HEK293 (cell line): ENCODE results near the gene KIAA1614.

ENCODE experiments used
- CTCF ChIA-PET: fragments of 350-600 bp; formaldehyde crosslinking; extraction: SDS; loops from one replicate; lab custom pipeline; 2021; ENCODE audit warnings: antibody characterized with exemption; lab: Yijun Ruan, JAX
- POLR2A ChIA-PET: fragments of 300-600 bp; formaldehyde crosslinking; extraction: SDS; loops from one replicate; lab custom pipeline; 2020; ENCODE audit warnings: antibody characterized with exemption, inconsistent platforms; lab: Yijun Ruan, JAX
- H3K27ac ChIP-seq: fragments of 200-500 bp; sonication (Bioruptor generic); 2 replicates; pipeline ENCODE4 v1.5.1; 2014; ENCODE audit warnings: low read depth, low read length, control low read depth, inconsistent platforms; ENCODE audit errors: extremely low read depth
- H3K36me3 ChIP-seq, 2 experiments: fragments of 200-500 bp in 1 of 2; sonication (Bioruptor generic) in 1 of 2; 1 replicate in 1 of 2; 2 replicates in 1 of 2; pipeline ENCODE4 v1.5.1; 2014 to 2017; ENCODE audit warnings: inconsistent platforms in 2 of 2, low read length in 2 of 2; ENCODE audit not compliant: control insufficient read depth in 2 of 2, insufficient read depth in 1 of 2
- H3K4me1 ChIP-seq: fragments of 200-500 bp; sonication (Bioruptor generic); 2 replicates; pipeline ENCODE4 v1.5.1; 2014; ENCODE audit warnings: mild to moderate bottlenecking, low read length, inconsistent platforms; ENCODE audit not compliant: control insufficient read depth, insufficient read depth
- H3K4me3 ChIP-seq: 2 replicates; pipeline ENCODE4 v1.5.1; 2011; ENCODE audit warnings: low read depth, mild to moderate bottlenecking, control low read depth, low read length, moderate library complexity
- H3K9me3 ChIP-seq: fragments of 200-500 bp; sonication (Bioruptor generic); 2 replicates; pipeline ENCODE4 v1.5.1; 2014; ENCODE audit warnings: low read depth, low read length, inconsistent platforms; ENCODE audit not compliant: control insufficient read depth, insufficient read depth
- BCL11B ChIP-seq: fragments of 450-650 bp; formaldehyde crosslinking; IDR thresholded peaks from 2 replicates; pipeline ENCODE4 v1.5.1; 2016; ENCODE audit warnings: low read depth, missing biosample characterization, missing genetic modification characterization
- FEZF1 ChIP-seq: fragments of 450-650 bp; formaldehyde crosslinking; IDR thresholded peaks from 2 replicates; pipeline ENCODE4 v1.5.1; 2016; ENCODE audit warnings: missing biosample characterization, missing genetic modification characterization
- GLI2 ChIP-seq: fragments of 450-650 bp; formaldehyde crosslinking; IDR thresholded peaks from 2 replicates; pipeline ENCODE4; 2017; ENCODE audit warnings: missing biosample characterization, missing genetic modification characterization, low read depth, borderline replicate concordance
- OSR2 ChIP-seq: fragments of 450-650 bp; formaldehyde crosslinking; IDR thresholded peaks from 2 replicates; pipeline ENCODE4 v1.5.1; 2016; ENCODE audit warnings: missing biosample characterization, missing genetic modification characterization
- PRDM4 ChIP-seq: fragments of 450-650 bp; formaldehyde crosslinking; IDR thresholded peaks from 2 replicates; pipeline ENCODE4 v1.5.1; 2017; ENCODE audit warnings: missing biosample characterization, missing genetic modification characterization
- PRDM6 ChIP-seq: fragments of 450-650 bp; formaldehyde crosslinking; IDR thresholded peaks from 2 replicates; pipeline ENCODE4 v1.5.1; 2017; ENCODE audit warnings: missing biosample characterization, missing genetic modification characterization
- SP3 ChIP-seq: fragments of 450-650 bp; formaldehyde crosslinking; IDR thresholded peaks from 2 replicates; pipeline ENCODE4 v1.5.1; 2016; ENCODE audit warnings: missing biosample characterization, missing genetic modification characterization
- ZBTB11 ChIP-seq: fragments of 450-650 bp; formaldehyde crosslinking; conservative IDR thresholded peaks from 2 replicates; pipeline ENCODE4 v1.5.1; 2016; ENCODE audit warnings: low read depth, missing biosample characterization, missing genetic modification characterization
- ZBTB21 ChIP-seq: fragments of 450-650 bp; formaldehyde crosslinking; IDR thresholded peaks from 2 replicates; pipeline ENCODE4 v1.5.1; 2017; ENCODE audit warnings: missing biosample characterization, missing genetic modification characterization
- ZFP41 ChIP-seq: fragments of 450-650 bp; formaldehyde crosslinking; IDR thresholded peaks from 2 replicates; pipeline ENCODE4 v1.5.1; 2016; ENCODE audit warnings: missing biosample characterization, missing genetic modification characterization, borderline replicate concordance
- ZNF148 ChIP-seq: fragments of 450-650 bp; formaldehyde crosslinking; IDR thresholded peaks from 2 replicates; pipeline ENCODE4 v1.5.0; 2017; ENCODE audit warnings: missing biosample characterization, missing genetic modification characterization, borderline replicate concordance
- ZNF169 ChIP-seq: fragments of 450-650 bp; formaldehyde crosslinking; IDR thresholded peaks from 2 replicates; pipeline ENCODE4 v1.5.1; 2016; ENCODE audit warnings: missing biosample characterization, missing genetic modification characterization
- ZNF175 ChIP-seq: fragments of 450-650 bp; formaldehyde crosslinking; IDR thresholded peaks from 2 replicates; pipeline ENCODE4 v1.5.1; 2016; ENCODE audit warnings: missing biosample characterization, missing genetic modification characterization
- ZNF449 ChIP-seq: fragments of 450-650 bp; formaldehyde crosslinking; IDR thresholded peaks from 2 replicates; pipeline ENCODE4 v1.5.1; 2017; ENCODE audit warnings: missing biosample characterization, mild to moderate bottlenecking, missing genetic modification characterization, moderate library complexity
- ZNF530 ChIP-seq: fragments of 450-650 bp; formaldehyde crosslinking; IDR thresholded peaks from 2 replicates; pipeline ENCODE4 v1.5.1; 2016; ENCODE audit warnings: low read depth, missing biosample characterization, missing genetic modification characterization
- ZNF555 ChIP-seq: fragments of 450-650 bp; formaldehyde crosslinking; conservative IDR thresholded peaks from 2 replicates; pipeline ENCODE4 v1.5.1; 2017; ENCODE audit warnings: missing biosample characterization, mild to moderate bottlenecking, missing genetic modification characterization, inconsistent platforms
- ZNF585B ChIP-seq: fragments of 450-650 bp; formaldehyde crosslinking; IDR thresholded peaks from 2 replicates; pipeline ENCODE4 v1.5.1; 2016; ENCODE audit warnings: missing biosample characterization, missing genetic modification characterization
- ZNF629 ChIP-seq: fragments of 450-650 bp; formaldehyde crosslinking; IDR thresholded peaks from 2 replicates; pipeline ENCODE4 v1.5.1; 2017; ENCODE audit warnings: missing biosample characterization, missing genetic modification characterization
- ZNF677 ChIP-seq: fragments of 450-650 bp; IDR thresholded peaks from 2 replicates; pipeline ENCODE4 v1.5.0; 2018; ENCODE audit warnings: missing biosample characterization, mild to moderate bottlenecking, missing genetic modification characterization, moderate library complexity
- ZNF76 ChIP-seq: fragments of 450-650 bp; formaldehyde crosslinking; IDR thresholded peaks from 2 replicates; pipeline ENCODE4; 2016; ENCODE audit warnings: low read depth, missing biosample characterization, missing genetic modification characterization, borderline replicate concordance
- ZNF843 ChIP-seq: fragments of 450-650 bp; formaldehyde crosslinking; IDR thresholded peaks from 2 replicates; pipeline ENCODE4 v1.5.1; 2016; ENCODE audit warnings: missing biosample characterization, missing genetic modification characterization

KIAA1614 gene

GRCh38 chr1:180909005-180909414 is 3.7 kb upstream of the KIAA1614 start:
- Histone ChIP-seq H3K4me3 (no peak overlapping the region), H3K9me3 (no peaks in the 10 kb centered on the region), H3K36me3 (no peaks in the 10 kb centered on the region), H3K4me1 (no peaks in the 10 kb centered on the region)
- TF ChIP-seq GLI2 (tag by site-specific recombination) = no peak
- TF ChIP-seq ZNF175 (tag by site-specific recombination) = no peak
- TF ChIP-seq ZNF530 (tag by site-specific recombination) = no peak
- no peak for TF ChIP-seq ZNF585B (tag by site-specific recombination)
- TF ChIP-seq ZBTB21 = no peak
- TF ChIP-seq ZNF629 (tag by site-specific recombination) = no peak
- TF ChIP-seq, all 188 proteins: peak for 0
- no peak overlapping the region for H3K27ac ChIP-seq
- POLR2A ChIA-PET = no interaction called here
- CTCF ChIA-PET = no interaction called here

- Histone ChIP-seq H3K27ac (no peak overlapping the region), H3K36me3 (no peaks in the 10 kb centered on the region), H3K4me3 (no peak overlapping the region), H3K4me1 (no peaks in the 10 kb centered on the region), H3K9me3 (no peaks in the 10 kb centered on the region)
- TF ChIP-seq SP3 (tag by site-specific recombination) (no peak), ZNF843 (tag by site-specific recombination) (no peak), ZNF76 (tag by site-specific recombination) (no peak), FEZF1 (no peak), ZFP41 (tag by site-specific recombination) (no peak), ZBTB11 (tag by site-specific recombination) (no peak), ZNF148 (tag by site-specific recombination) (no peak), ZNF555 (tag by site-specific recombination) (no peak), PRDM4 (no peak), OSR2 (tag by site-specific recombination) (no peak), PRDM6 (no peak), ZNF169 (no peak), ZNF449 (no peak), BCL11B (tag by site-specific recombination) (no peak), ZNF677 (tag by site-specific recombination) (no peak)
- POLR2A ChIA-PET = no interaction called here
- CTCF ChIA-PET = no interaction called here
These were observed 3.2 kb upstream of the KIAA1614 start for GRCh38 chr1:180909462-180909976.
